Erythroblast (primary cell): ENCODE data around the gene PSME1.

Source experiments
- GATA1 ChIP-seq: IDR thresholded peaks from 2 replicates; pipeline ENCODE4 v1.6.1; 2011; ENCODE audit warnings: low read depth, mild to moderate bottlenecking, control low read depth, low read length, moderate library complexity
- POLR2A ChIP-seq: IDR thresholded peaks from 2 replicates; pipeline ENCODE4 v1.6.1; 2011; ENCODE audit warnings: mild to moderate bottlenecking, low read length

DNA sequence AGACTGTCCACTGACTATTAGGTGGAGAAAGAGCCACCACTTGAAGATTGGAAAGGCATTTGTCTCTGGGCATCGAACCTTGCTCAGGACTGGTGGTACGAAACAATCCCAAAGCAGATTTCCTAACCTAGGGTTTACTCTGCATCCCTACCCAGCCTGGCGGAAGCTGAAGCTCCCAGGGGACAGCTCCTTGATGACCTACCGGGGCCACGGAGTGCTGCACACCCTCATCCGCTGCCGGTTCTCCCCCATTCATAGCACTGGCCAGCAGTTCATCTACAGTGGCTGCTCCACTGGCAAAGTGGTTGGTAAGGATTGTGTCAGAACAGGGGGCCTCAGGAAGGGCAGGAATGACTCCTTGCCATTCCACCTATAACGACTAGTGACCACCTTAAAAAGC is 14.8 kb upstream of the PSME1 start:
- no peak for TF ChIP-seq POLR2A
- no peak for TF ChIP-seq GATA1
